OCI-LY3 (cell line): Measurements from ENCODE around the gene LPCAT1.

ENCODE experiments used
- EZH2phosphoT487 ChIP-seq: fragments of 200-600 bp; shearing (Covaris generic); IDR thresholded peaks from 2 replicates; pipeline ENCODE4 v1.6.1; 2018; ENCODE audit warnings: antibody characterized with exemption, mixed run types, low read depth
- TF ChIP-seq, protein P1 (sequence below): fragments of 200-600, 300-600 bp; sonication (generic); IDR thresholded peaks from 2 replicates; pipeline ENCODE4 v1.5.1; 2014; ENCODE audit warnings: antibody characterized with exemption, low read length, low read depth

DNA sequence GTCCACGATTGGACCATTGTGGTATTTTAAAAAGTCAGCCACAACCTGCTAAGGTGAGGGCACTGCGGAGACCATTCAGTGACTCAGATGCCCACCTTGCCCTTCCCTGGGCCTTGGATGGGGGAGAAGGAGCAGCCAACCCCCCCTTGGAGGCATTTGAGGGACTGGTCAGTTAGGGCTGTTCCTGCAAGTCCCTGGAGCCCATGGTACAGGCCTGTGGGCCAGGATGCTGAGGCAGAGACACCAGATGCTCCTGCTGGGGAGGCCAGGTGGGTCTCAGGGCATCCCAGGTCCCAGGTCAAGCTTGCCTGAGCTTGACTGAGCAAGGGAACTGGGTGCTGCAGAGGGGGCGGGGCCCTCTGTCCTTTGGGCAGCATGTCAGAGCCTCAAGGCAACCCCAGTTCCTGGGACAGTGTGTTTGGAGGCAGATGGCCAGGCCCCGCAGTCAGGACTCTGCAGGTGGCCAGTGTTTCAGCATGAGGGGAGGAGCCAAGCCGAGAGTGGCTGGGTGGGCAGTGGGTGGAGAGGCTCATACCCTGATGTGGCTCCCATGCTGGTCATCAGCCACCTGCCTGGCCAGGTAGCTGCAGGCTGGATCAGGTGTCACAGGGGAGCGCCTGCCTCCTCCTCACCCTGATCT, 106.1 kb downstream of the LPCAT1 start:
- TF ChIP-seq, protein P1, sequence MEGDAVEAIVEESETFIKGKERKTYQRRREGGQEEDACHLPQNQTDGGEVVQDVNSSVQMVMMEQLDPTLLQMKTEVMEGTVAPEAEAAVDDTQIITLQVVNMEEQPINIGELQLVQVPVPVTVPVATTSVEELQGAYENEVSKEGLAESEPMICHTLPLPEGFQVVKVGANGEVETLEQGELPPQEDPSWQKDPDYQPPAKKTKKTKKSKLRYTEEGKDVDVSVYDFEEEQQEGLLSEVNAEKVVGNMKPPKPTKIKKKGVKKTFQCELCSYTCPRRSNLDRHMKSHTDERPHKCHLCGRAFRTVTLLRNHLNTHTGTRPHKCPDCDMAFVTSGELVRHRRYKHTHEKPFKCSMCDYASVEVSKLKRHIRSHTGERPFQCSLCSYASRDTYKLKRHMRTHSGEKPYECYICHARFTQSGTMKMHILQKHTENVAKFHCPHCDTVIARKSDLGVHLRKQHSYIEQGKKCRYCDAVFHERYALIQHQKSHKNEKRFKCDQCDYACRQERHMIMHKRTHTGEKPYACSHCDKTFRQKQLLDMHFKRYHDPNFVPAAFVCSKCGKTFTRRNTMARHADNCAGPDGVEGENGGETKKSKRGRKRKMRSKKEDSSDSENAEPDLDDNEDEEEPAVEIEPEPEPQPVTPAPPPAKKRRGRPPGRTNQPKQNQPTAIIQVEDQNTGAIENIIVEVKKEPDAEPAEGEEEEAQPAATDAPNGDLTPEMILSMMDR = no peak
- no peak for TF ChIP-seq EZH2phosphoT487
